ENCODE measurements around the gene SGMS1.
"Not testable (repeated sequence)": the region's sequence is repeated elsewhere in the genome, so short reads cannot be mapped to it uniquely, and the experiment has no call there.

Gene SGMS1

GRCh38 chr10:50431133-50431532 lies 192.6 kb downstream of the SGMS1 start:
- no peak overlapping the region for H3K27ac ChIP-seq
- TF ChIP-seq, protein P1, sequence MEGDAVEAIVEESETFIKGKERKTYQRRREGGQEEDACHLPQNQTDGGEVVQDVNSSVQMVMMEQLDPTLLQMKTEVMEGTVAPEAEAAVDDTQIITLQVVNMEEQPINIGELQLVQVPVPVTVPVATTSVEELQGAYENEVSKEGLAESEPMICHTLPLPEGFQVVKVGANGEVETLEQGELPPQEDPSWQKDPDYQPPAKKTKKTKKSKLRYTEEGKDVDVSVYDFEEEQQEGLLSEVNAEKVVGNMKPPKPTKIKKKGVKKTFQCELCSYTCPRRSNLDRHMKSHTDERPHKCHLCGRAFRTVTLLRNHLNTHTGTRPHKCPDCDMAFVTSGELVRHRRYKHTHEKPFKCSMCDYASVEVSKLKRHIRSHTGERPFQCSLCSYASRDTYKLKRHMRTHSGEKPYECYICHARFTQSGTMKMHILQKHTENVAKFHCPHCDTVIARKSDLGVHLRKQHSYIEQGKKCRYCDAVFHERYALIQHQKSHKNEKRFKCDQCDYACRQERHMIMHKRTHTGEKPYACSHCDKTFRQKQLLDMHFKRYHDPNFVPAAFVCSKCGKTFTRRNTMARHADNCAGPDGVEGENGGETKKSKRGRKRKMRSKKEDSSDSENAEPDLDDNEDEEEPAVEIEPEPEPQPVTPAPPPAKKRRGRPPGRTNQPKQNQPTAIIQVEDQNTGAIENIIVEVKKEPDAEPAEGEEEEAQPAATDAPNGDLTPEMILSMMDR (conservative IDR thresholded peaks at IDR 0.05): no peak

- no peak overlapping the region for H3K27ac ChIP-seq
- TF ChIP-seq, protein P1 (conservative IDR thresholded peaks at IDR 0.05): no peak
These were observed 197.3 kb downstream of the SGMS1 start for GRCh38 chr10:50426485-50426884.

- H3K27ac ChIP-seq: not testable (repeated sequence)
These were observed 198.5 kb downstream of the SGMS1 start for GRCh38 chr10:50425215-50425614.

DNA sequence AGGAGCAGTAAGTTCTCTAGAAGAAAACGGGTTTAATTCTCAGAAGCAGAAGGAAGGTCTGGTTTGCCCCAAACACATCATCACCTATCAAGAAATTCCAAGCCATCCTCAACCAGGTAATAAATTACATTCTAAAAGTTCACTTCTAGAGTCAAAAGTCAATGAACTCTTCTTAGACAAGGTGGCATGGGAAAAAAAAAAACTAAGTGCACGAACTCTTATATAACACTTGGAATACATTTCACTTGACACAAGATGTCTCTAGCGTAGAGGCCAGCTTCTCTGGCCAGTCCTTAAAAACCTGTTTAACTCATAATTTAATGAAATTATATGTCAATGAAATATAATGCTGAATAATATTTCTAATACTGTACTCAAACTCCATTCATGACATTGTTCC lies 200.3 kb downstream of the SGMS1 start:
- TF ChIP-seq, protein P1 (conservative IDR thresholded peaks at IDR 0.05): no peak
- H3K27ac ChIP-seq: no peak overlapping the region; the same call in 1 of the 2 replicates

DNA sequence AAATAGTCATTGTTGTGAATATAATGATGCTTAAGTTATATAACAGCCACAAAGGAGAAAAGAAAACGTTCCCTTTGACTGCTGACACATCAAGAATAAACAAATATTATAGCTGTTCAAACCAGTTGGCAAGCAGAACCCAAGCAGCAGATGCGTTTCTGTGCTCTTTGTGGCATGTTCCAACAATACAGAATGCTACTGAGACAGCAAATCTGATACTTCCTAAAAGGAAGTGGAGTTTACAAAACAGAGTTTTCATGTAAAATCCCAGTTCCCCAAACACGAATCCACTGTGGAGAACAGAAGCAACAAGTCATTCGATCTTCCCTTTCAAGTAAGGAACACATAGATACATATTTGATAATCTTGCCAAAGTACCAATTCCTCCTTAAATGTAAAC lies 201.5 kb downstream of the SGMS1 start:
- no peak overlapping the region; the same call in 1 of the 2 replicates for H3K27ac ChIP-seq
- TF ChIP-seq, protein P1 (conservative IDR thresholded peaks at IDR 0.05): no peak

DNA sequence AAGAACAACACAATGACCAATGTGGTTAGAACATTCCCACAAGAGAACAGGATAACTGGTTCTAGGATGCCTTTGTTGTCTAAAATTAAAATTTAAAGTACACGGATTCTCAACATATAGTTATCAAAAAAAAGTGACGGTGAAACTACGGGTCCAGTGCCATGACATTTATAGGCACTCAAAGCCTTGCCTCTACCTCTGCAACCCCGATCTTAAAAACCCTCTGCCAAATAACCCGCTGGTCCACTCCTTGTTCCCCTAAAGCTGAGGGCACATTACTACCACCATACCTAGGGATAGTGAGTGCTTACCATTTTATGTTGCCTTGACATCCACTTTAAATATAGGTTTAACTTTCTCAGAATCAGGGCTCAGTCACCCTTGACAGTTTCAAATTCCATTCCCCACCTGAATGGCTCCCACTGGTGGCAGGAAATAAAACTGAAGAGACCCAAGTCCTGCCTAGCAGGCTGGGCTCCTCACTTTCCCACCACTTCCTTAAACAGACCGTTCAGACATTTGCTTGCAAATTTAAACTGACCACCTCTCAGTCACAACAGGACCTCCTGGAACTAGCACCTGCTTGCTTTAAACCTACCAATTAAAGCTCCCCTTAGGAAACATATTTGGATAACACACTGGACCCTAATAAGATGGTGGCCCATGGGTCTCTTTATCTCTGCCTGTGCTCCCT lies 202.6 kb downstream of the SGMS1 start:
- H3K27ac ChIP-seq: peak overlapping the region; percentile 61
- TF ChIP-seq, protein P1 (conservative IDR thresholded peaks at IDR 0.05): peak; percentile 58

GRCh38 chr10:50420196-50420595 lies 203.6 kb downstream of the SGMS1 start:
- TF ChIP-seq, protein P1 (conservative IDR thresholded peaks at IDR 0.05): no peak

GRCh38 chr10:50419756-50420155 lies 204.0 kb downstream of the SGMS1 start:
- TF ChIP-seq, protein P1 (conservative IDR thresholded peaks at IDR 0.05): no peak
- H3K27ac ChIP-seq: peak overlapping the region; percentile 61

More at GRCh38 chr10:50420196-50420595, 203.6 kb downstream of the SGMS1 start:
- H3K27ac ChIP-seq: peak overlapping the region; percentile 61
